MCF 10A (cell line): ENCODE results near the gene GRID1. TPM values are rescaled to one million over a fixed set of nuclear protein-coding genes. Genes with fewer than 3 reads are reported as not detected.
"Not testable (repeated sequence)": the region's sequence is repeated elsewhere in the genome, so short reads cannot be mapped to it uniquely, and the experiment has no call there.

Experiments used
- BruUV-seq: library from RNA; stranded (reverse); fragments of 400-500 nt; replicated peaks from 2 replicates; lab custom pipeline; 2021; lab: Mats Ljungman, UMichigan
- CTCF ChIA-PET: fragments of 300-600 bp; sonication (Branson Sonifier 250); formaldehyde crosslinking; extraction: SDS; loops from one replicate; lab custom pipeline; 2021; ENCODE audit warnings: antibody characterized with exemption, inconsistent platforms; lab: Yijun Ruan, JAX
- POLR2A ChIA-PET: fragments of 300-600, 350-650 bp; sonication (Branson Sonifier 250); formaldehyde crosslinking; extraction: SDS; loops from one replicate; lab custom pipeline; 2020; ENCODE audit warnings: antibody characterized with exemption, inconsistent platforms; lab: Yijun Ruan, JAX
- DNase-seq: peaks from one replicate; pipeline ENCODE4 v3.0.0-alpha.2; 2018; ENCODE audit not compliant: unreplicated experiment
- H3K27ac Mint-ChIP-seq: one replicate; pipeline ENCODE4 v1.8.0; 2022; ENCODE audit warnings: mild to moderate bottlenecking, low read depth, mixed read lengths; ENCODE audit not compliant: unreplicated experiment
- H3K27me3 Mint-ChIP-seq: one replicate; pipeline ENCODE4 v1.8.0; 2022; ENCODE audit warnings: mixed read lengths; ENCODE audit not compliant: insufficient read depth, unreplicated experiment
- H3K36me3 Mint-ChIP-seq: one replicate; pipeline ENCODE4 v1.8.0; 2022; ENCODE audit warnings: mild to moderate bottlenecking, moderate library complexity, mixed read lengths; ENCODE audit not compliant: insufficient read depth, unreplicated experiment
- H3K4me1 Mint-ChIP-seq: one replicate; pipeline ENCODE4 v1.8.0; 2022; ENCODE audit warnings: mixed read lengths; ENCODE audit not compliant: insufficient read depth, unreplicated experiment
- H3K4me3 Mint-ChIP-seq: one replicate; pipeline ENCODE4 v1.8.0; 2022; ENCODE audit warnings: mild to moderate bottlenecking, moderate library complexity, mixed read lengths; ENCODE audit not compliant: unreplicated experiment
- H3K9me3 Mint-ChIP-seq: one replicate; pipeline ENCODE4 v1.8.0; 2022; ENCODE audit warnings: mixed read lengths; ENCODE audit not compliant: unreplicated experiment
- intact Hi-C: fragments of 100-400 bp; cut with micrococcal nuclease; formaldehyde crosslinking; loops from 2 replicates; pipeline ENCODE4 v1.14.1; 2022
- total RNA-seq: library from RNA; stranded (reverse); gene quantifications from 2 replicates; pipeline ENCODE4 v1.2.3, GENCODE V29; 2022
- TF ChIP-seq, protein P1 (sequence below): fragments of 200-600 bp; IDR thresholded peaks from one replicate; pipeline ENCODE4 v1.8.0; 2022; ENCODE audit warnings: antibody characterized with exemption, mild to moderate bottlenecking; ENCODE audit not compliant: unreplicated experiment

The GRID1 gene
- total RNA-seq, 1 experiment from 2014 or later: not detected

DNA sequence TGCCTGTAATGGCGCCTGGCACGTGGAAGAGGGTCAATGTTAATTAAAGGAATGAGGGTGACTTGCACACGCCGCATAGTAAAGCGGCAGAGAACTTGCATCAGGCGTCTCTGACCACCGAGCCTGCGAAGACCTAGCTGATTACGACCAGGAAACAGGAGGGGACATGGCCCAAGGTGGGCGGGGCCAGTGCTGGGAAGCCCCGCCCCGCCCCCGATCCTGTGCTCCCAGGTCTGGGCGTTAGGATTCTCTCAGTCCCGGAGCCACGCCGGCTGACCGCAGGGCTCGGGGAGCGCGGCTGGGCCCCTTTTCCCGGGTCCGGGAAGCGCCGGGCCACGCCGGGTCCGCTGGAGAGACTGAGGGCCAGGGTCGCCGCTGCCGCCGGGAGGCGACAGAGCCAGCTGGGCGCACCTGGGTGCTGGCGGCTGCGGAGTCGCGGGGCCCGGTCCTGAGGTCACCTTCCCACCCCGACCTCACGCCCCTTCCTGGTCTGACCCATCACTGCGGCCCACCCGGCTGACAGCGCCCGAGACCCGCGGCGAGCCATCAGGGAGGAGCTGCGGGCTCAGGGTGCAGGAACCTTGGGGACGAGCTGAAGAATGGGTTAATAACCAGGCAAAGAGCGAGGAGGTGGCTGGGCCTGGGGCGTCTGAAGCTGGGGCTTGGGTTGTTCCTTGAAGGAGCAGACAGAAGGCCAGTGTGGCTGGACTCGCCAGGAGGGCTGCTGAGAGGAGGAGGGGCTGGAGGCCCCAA is 23.0 kb upstream of the GRID1 start:
- CTCF ChIA-PET: interaction anchor here (0.5 to 1.2 kb wide), 2 partner anchors 11 to 1852 kb away, joined by 3 read pairs; no protein-coding TSS in a partner anchor

DNA sequence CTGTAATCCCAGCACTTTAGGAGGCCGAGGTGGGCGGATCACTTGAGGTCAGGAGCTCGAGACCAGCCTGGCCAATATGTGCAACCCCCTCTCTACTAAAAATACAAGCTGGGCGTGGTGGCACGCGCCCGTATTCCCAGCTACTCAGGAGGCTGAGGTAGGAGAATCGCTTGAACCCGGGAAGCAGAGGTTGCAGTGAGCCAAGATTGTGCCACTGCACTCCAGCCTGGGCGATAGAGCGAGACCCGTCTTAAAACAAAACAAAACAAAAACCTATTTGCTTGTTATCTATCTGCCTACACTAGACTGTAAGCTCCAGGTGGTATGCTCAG is 22.5 kb upstream of the GRID1 start:
- H3K9me3 Mint-ChIP-seq, DNase-seq, POLR2A ChIA-PET, H3K36me3 Mint-ChIP-seq, H3K27ac Mint-ChIP-seq, H3K4me3 Mint-ChIP-seq, H3K4me1 Mint-ChIP-seq, BruUV-seq, intact Hi-C loops: not testable (repeated sequence)
- CTCF ChIA-PET: interaction anchor here (1.2 kb wide), 1 partner anchor 10 kb away, joined by 3 read pairs; no protein-coding TSS in a partner anchor
- peaks cover 19% of the 10 kb centered on the region for H3K27me3 Mint-ChIP-seq

More for the DNA sequence above, 23.0 kb upstream of the GRID1 start:
- intact Hi-C loops: no loop called here
- no peak for DNase-seq
- Mint-ChIP-seq H3K4me1 (peaks cover 6% of the 10 kb centered on the region), H3K27ac (no peak overlapping the region), H3K4me3 (no peak overlapping the region), H3K36me3 (no peaks in the 10 kb centered on the region), H3K9me3 (no peaks in the 10 kb centered on the region), H3K27me3 (peaks cover 14% of the 10 kb centered on the region)
- TF ChIP-seq, protein P1, sequence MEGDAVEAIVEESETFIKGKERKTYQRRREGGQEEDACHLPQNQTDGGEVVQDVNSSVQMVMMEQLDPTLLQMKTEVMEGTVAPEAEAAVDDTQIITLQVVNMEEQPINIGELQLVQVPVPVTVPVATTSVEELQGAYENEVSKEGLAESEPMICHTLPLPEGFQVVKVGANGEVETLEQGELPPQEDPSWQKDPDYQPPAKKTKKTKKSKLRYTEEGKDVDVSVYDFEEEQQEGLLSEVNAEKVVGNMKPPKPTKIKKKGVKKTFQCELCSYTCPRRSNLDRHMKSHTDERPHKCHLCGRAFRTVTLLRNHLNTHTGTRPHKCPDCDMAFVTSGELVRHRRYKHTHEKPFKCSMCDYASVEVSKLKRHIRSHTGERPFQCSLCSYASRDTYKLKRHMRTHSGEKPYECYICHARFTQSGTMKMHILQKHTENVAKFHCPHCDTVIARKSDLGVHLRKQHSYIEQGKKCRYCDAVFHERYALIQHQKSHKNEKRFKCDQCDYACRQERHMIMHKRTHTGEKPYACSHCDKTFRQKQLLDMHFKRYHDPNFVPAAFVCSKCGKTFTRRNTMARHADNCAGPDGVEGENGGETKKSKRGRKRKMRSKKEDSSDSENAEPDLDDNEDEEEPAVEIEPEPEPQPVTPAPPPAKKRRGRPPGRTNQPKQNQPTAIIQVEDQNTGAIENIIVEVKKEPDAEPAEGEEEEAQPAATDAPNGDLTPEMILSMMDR: no peak
- BruUV-seq: no TSS peak
- POLR2A ChIA-PET: no interaction called here

DNA sequence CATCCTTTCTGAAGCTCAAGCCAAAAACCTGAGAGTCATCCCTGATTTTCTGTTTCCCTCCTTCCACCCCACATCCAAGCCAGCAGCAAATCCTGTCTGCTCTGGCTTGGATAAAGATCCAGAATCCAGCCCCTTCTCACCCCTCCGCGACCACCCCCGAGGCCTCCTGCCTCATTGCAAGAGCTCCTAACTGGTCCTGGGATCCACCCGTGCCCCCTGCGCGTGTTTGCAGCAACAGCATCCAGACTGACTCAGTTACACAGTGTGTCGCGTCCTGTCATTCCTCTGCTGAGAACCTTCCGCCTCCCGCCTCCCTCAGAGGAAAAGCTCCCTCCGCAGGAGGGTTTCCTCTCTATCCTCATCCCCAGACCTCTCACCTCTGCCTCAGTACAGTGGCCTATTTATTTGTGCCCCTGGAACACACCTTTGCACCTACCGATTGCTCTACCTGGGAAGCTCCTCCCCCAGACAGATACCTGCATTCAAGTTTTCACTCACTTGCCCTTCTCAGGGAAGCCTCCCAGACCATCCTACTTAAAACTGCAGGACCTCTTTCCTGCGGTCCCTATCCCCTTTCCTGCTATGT is 21.6 kb upstream of the GRID1 start:
- Mint-ChIP-seq H3K4me1 (peaks cover 2% of the 10 kb centered on the region), H3K27ac (no peak overlapping the region), H3K36me3 (no peaks in the 10 kb centered on the region), H3K9me3 (no peaks in the 10 kb centered on the region), H3K4me3 (no peak overlapping the region), H3K27me3 (peaks cover 26% of the 10 kb centered on the region)
- ChIA-PET CTCF (interaction anchor here (0.7 kb wide), 3 partner anchors 10 to 468 kb away, joined by 3 to 4 read pairs (median 3); no protein-coding TSS in a partner anchor), POLR2A (interaction anchor here (0.5 kb wide), 1 partner anchor 1117 kb away, joined by 3 read pairs; the partner anchor contains the start of gene MINPP1)
- intact Hi-C loops: no loop called here
- TF ChIP-seq, protein P1: no peak
- BruUV-seq: no TSS peak
- DNase-seq: no peak

GRCh38 chr10:86387178-86387794 is 20.7 kb upstream of the GRID1 start:
- Mint-ChIP-seq H3K36me3 (peaks cover 3% of the 10 kb centered on the region), H3K4me3 (no peak overlapping the region), H3K9me3 (no peaks in the 10 kb centered on the region), H3K27ac (no peak overlapping the region), H3K27me3 (peaks cover 28% of the 10 kb centered on the region), H3K4me1 (no peaks in the 10 kb centered on the region)
- TF ChIP-seq, protein P1: no peak
- CTCF ChIA-PET: interaction anchor here (0.6 to 1.6 kb wide), 4 partner anchors 9 to 392 kb away, joined by 3 to 7 read pairs (median 4); no protein-coding TSS in a partner anchor
- intact Hi-C loops: no loop called here
- BruUV-seq: no TSS peak
- no peak for DNase-seq
- POLR2A ChIA-PET: no interaction called here
